Fibroblast of lung (primary cell): Measurements from ENCODE around the gene C1QTNF12.

Source experiments
- CTCF ChIP-seq, 2 donors: IDR thresholded peaks in 1 of 2; conservative IDR thresholded peaks in 1 of 2; 1 replicate in 1 of 2; 2 replicates in 1 of 2; pipeline ENCODE4 v1.5.1; 2011 to 2012; ENCODE audit warnings: low read length in 2 of 2, control low read depth in 1 of 2, inconsistent platforms in 1 of 2, low read depth in 1 of 2, mild to moderate bottlenecking in 1 of 2
- EZH2 ChIP-seq: IDR thresholded peaks from 2 replicates; pipeline ENCODE4 v1.5.1; 2012; ENCODE audit warnings: low read length, control low read depth, mild to moderate bottlenecking; ENCODE audit errors: missing control alignments

- TF ChIP-seq CTCF (conservative IDR thresholded peaks at IDR 0.05 in 1 of 2, IDR thresholded peaks at IDR 0.05 in 1 of 2; ENCODE audit: low read depth in 1 of 2, low read length in 2 of 2) (no peak), EZH2 (no peak)
Measured at GRCh38 chr1:1243266-1243660, 3.3 kb downstream of the C1QTNF12 start.
